IMR-90 (cell line): ENCODE results near the gene PRELID2. TPM values are rescaled to one million over a fixed set of nuclear protein-coding genes. Genes with fewer than 3 reads are reported as not detected.

Source experiments
- ATAC-seq: fragments of 200-7000 bp; cut with Tn5 transposase; 2 replicates; pipeline ENCODE4 v1.9.1; 2020; ENCODE audit warnings: low read depth, mild to moderate bottlenecking, moderate library complexity
- BruUV-seq: library from RNA; stranded (reverse); fragments of 400-500 nt; replicated peaks from 2 replicates; lab custom pipeline; 2021; lab: Mats Ljungman, UMichigan
- CTCF ChIA-PET: fragments of 300-600 bp; formaldehyde crosslinking; extraction: SDS; loops from one replicate; lab custom pipeline; 2021; ENCODE audit warnings: antibody characterized with exemption; lab: Yijun Ruan, JAX
- POLR2A ChIA-PET: fragments of 300-600 bp; sonication (Branson Sonifier 250); formaldehyde crosslinking; loops from one replicate; lab custom pipeline; 2022; ENCODE audit warnings: antibody characterized with exemption; ENCODE audit not compliant: unreplicated experiment; lab: Charles Lee
- DNase-seq: peaks from one replicate; pipeline ENCODE4 v3.0.0; 2013
- H2AFZ ChIP-seq: replicated peaks from 2 replicates; pipeline ENCODE3; 2013; ENCODE audit warnings: low read length, mild to moderate bottlenecking; ENCODE audit not compliant: poor library complexity
- H2AK5ac ChIP-seq: 2 replicates; pipeline ENCODE4 v1.6.1; 2013; ENCODE audit warnings: low read depth, low read length, inconsistent platforms
- H2AK9ac ChIP-seq: replicated peaks from 2 replicates; pipeline ENCODE3; 2013; ENCODE audit warnings: mild to moderate bottlenecking, low read depth, low read length, moderate library complexity; ENCODE audit not compliant: poor library complexity
- H2BK120ac ChIP-seq: 2 replicates; pipeline ENCODE4 v1.6.1; 2013; ENCODE audit warnings: low read depth, low read length, inconsistent platforms
- H2BK15ac ChIP-seq: 3 replicates; pipeline ENCODE4 v1.6.1; 2013; ENCODE audit warnings: low read depth, low read length, inconsistent platforms
- H2BK20ac ChIP-seq: 2 replicates; pipeline ENCODE4 v1.6.1; 2013; ENCODE audit warnings: low read depth, mild to moderate bottlenecking, inconsistent platforms, low read length, moderate library complexity
- H2BK5ac ChIP-seq: 2 replicates; pipeline ENCODE4 v1.6.1; 2013; ENCODE audit warnings: mild to moderate bottlenecking, low read depth, low read length, inconsistent platforms; ENCODE audit not compliant: poor library complexity, severe bottlenecking
- H3K14ac ChIP-seq: replicated peaks from 2 replicates; pipeline ENCODE4 v1.6.1; 2013; ENCODE audit warnings: low read depth, low read length, inconsistent platforms
- H3K18ac ChIP-seq: 2 replicates; pipeline ENCODE4 v1.6.1; 2013; ENCODE audit warnings: low read depth, low read length, control low read depth
- H3K23ac ChIP-seq: 2 replicates; pipeline ENCODE4 v1.6.1; 2013; ENCODE audit warnings: low read depth, low read length, inconsistent platforms
- H3K27ac ChIP-seq: 2 replicates; pipeline ENCODE4 v1.5.1; 2013; ENCODE audit warnings: mild to moderate bottlenecking, control low read depth, low read length; ENCODE audit not compliant: insufficient read depth
- H3K27me3 ChIP-seq: 2 replicates; pipeline ENCODE4 v1.6.1; 2013; ENCODE audit warnings: low read length; ENCODE audit not compliant: control insufficient read depth, insufficient read depth
- H3K36me3 ChIP-seq: 2 replicates; pipeline ENCODE4 v1.6.1; 2013; ENCODE audit warnings: low read length, mixed read lengths; ENCODE audit not compliant: control insufficient read depth, insufficient read depth
- H3K4ac ChIP-seq: 2 replicates; pipeline ENCODE4 v1.6.1; 2013; ENCODE audit warnings: low read depth, low read length, inconsistent platforms
- H3K4me1 ChIP-seq: 2 replicates; pipeline ENCODE4 v1.6.1; 2013; ENCODE audit warnings: low read length, mixed read lengths; ENCODE audit not compliant: control insufficient read depth, insufficient read depth
- H3K4me2 ChIP-seq: 2 replicates; pipeline ENCODE4 v1.6.1; 2013; ENCODE audit warnings: low read depth, mild to moderate bottlenecking, control low read depth, low read length, moderate library complexity
- H3K4me3 ChIP-seq: 2 replicates; pipeline ENCODE4 v1.5.1; 2013; ENCODE audit warnings: low read depth, mild to moderate bottlenecking, control low read depth, low read length, moderate library complexity; ENCODE audit not compliant: insufficient read depth
- H3K56ac ChIP-seq: 2 replicates; pipeline ENCODE4 v1.6.1; 2013; ENCODE audit warnings: low read length, inconsistent platforms; ENCODE audit not compliant: insufficient read depth; ENCODE audit errors: extremely low read depth
- H3K79me1 ChIP-seq, 2 experiments: 2 replicates each; pipeline ENCODE4 v1.6.1; 2013; ENCODE audit warnings: low read length in 2 of 2, inconsistent platforms in 1 of 2, low read depth in 1 of 2
- H3K9ac ChIP-seq: 2 replicates; pipeline ENCODE4 v1.6.1; 2013; ENCODE audit warnings: low read depth, low read length, control low read depth
- H3K9me1 ChIP-seq: 2 replicates; pipeline ENCODE4 v1.6.1; 2013; ENCODE audit warnings: low read length, inconsistent platforms; ENCODE audit not compliant: insufficient read depth
- H3K9me3 ChIP-seq: 2 replicates; pipeline ENCODE4 v1.6.1; 2013; ENCODE audit warnings: low read length; ENCODE audit not compliant: control insufficient read depth, insufficient read depth
- H4K20me1 ChIP-seq: 2 replicates; pipeline ENCODE4 v1.6.1; 2013; ENCODE audit warnings: low read length, inconsistent platforms; ENCODE audit not compliant: insufficient read depth
- H4K5ac ChIP-seq: 2 replicates; pipeline ENCODE4 v1.6.1; 2013; ENCODE audit warnings: mild to moderate bottlenecking, low read depth, low read length, control low read depth
- H4K8ac ChIP-seq, 2 experiments: 2 replicates each; pipeline ENCODE4 v1.6.1; 2013; ENCODE audit warnings: low read depth in 2 of 2, low read length in 2 of 2, control low read depth in 1 of 2, inconsistent platforms in 1 of 2
- H4K91ac ChIP-seq: 2 replicates; pipeline ENCODE4 v1.6.1; 2013; ENCODE audit warnings: low read depth, low read length, inconsistent platforms; ENCODE audit not compliant: insufficient read depth
- CTCF ChIP-seq: conservative IDR thresholded peaks from 2 replicates; pipeline ENCODE4 v1.5.1; 2012; ENCODE audit warnings: mild to moderate bottlenecking, low read depth, low read length, improper control_type of control experiment
- ELK1 ChIP-seq: fragments of 150-350 bp; IDR thresholded peaks from 2 replicates; pipeline ENCODE4 v1.6.1; 2016; ENCODE audit warnings: low read depth, mild to moderate bottlenecking, low read length, moderate library complexity, borderline replicate concordance
- RCOR1 ChIP-seq: IDR thresholded peaks from 2 replicates; pipeline ENCODE4 v1.6.1; 2012; ENCODE audit warnings: mild to moderate bottlenecking, low read length, improper control_type of control experiment; ENCODE audit not compliant: insufficient replicate concordance
- WGBS, 2 experiments: methylation state at CpG; one replicate each; pipeline versions ENCODE4 v1.1.5 to v1.1.7; 2013; ENCODE audit warnings: missing lambda C conversion rate in 2 of 2; ENCODE audit not compliant: insufficient read length in 1 of 2; ENCODE audit errors: extremely low coverage in 2 of 2; 5-methylcytosine and 5-hydroxymethylcytosine counted together
- dilution Hi-C: fragments of 300-500 bp; cut with HindIII; formaldehyde crosslinking; loops from one replicate; pipeline ENCODE4 v1.14.3; 2018; ENCODE audit warnings: low sequenced_read_pairs; ENCODE audit not compliant: unreplicated experiment
- in situ Hi-C: fragments of 300-500 bp; cut with MboI; formaldehyde crosslinking; loops from 3 replicates; pipeline ENCODE4 v1.14.3; 2019; ENCODE audit warnings: low sequenced_read_pairs, inconsistent platforms, mixed read lengths
- intact Hi-C: fragments of 100-400 bp; cut with micrococcal nuclease; formaldehyde crosslinking; loops from 2 replicates; pipeline ENCODE4 v1.10.0; 2022
- polyA plus RNA-seq, 3 experiments: library from polyadenylated mRNA; depleted of rRNA; stranded (reverse); fragments of >200 nt; gene quantifications; 2 replicates each; pipeline ENCODE4 v1.2.3, GENCODE V29; 2012; ENCODE audit warnings: low replicate concordance in 1 of 3
- total RNA-seq: library from RNA; depleted of rRNA; stranded (reverse); fragments of >200 nt; gene quantifications from 2 replicates; pipeline ENCODE4 v1.2.3, GENCODE V29; 2012

The PRELID2 gene
- total and polyA plus RNA-seq, 2 of the 4 experiments (the other 2 are of a cell fraction): 4.9 to 8.6 TPM

GRCh38 chr5:145859897-145860296 is 24.8 kb upstream of the PRELID2 start:
- Histone ChIP-seq H3K4me2 (no peak overlapping the region), H2BK5ac (no peak overlapping the region), H3K79me1 (no peaks in the 10 kb centered on the region), H3K14ac (no peak overlapping the region), H4K8ac (no peak overlapping the region), H2BK20ac (no peak overlapping the region), H3K56ac (no peak overlapping the region), H3K4ac (no peak overlapping the region), H4K5ac (no peak overlapping the region), H3K36me3 (no peaks in the 10 kb centered on the region), H3K4me1 (peaks cover 7% of the 10 kb centered on the region), H3K23ac (no peak overlapping the region), H3K9ac (no peak overlapping the region), H3K18ac (no peak overlapping the region), H2AK9ac (no peak overlapping the region), H2BK15ac (no peak overlapping the region), H3K27ac (no peak overlapping the region), H3K9me3 (no peaks in the 10 kb centered on the region), H4K91ac (no peak overlapping the region), H2AK5ac (no peak overlapping the region), H4K20me1 (no peaks in the 10 kb centered on the region), H3K9me1 (peaks cover 4% of the 10 kb centered on the region), H2BK120ac (no peak overlapping the region), H3K4me3 (no peak overlapping the region), H2AFZ (no peak overlapping the region), H3K27me3 (no peaks in the 10 kb centered on the region)
- WGBS, 2 experiments: 77% methylated on average over 2 of the region's 3 CpGs; no CpG with 5 or more reads in 1 of the 2 experiments
- no peak for TF ChIP-seq RCOR1
- no peak for TF ChIP-seq ELK1
- 0 out of 2 replicates have a peak, but pooled peaks have one; percentile 1 for TF ChIP-seq CTCF
- intact Hi-C loops (no loop called here), dilution Hi-C loops (no loop called here), in situ Hi-C loops (no loop called here)
- CTCF ChIA-PET: interaction anchor here (0.6 to 0.7 kb wide), 2 partner anchors 162 to 1060 kb away, joined by 3 read pairs; no protein-coding TSS in a partner anchor
- no TSS peak for BruUV-seq
- DNase-seq: no peak
- POLR2A ChIA-PET: no interaction called here
- ATAC-seq: no peak
